ENCODE measurements around the gene IRAK2. TPM values are rescaled to one million over a fixed set of nuclear protein-coding genes. Genes with fewer than 3 reads are reported as not detected.

IRAK2 gene
- total and polyA plus RNA-seq, 2 of the 8 experiments (the other 6 are each of a cell fraction or from before 2014, with no cell fraction given), result 1.5 TPM

GRCh38 chr3:10160346-10160745 is 4.4 kb upstream of the IRAK2 start:
- Histone ChIP-seq H3K36me3 (ENCODE audit: control insufficient read depth in 2 of 4, insufficient read depth in 4 of 4, low read length in 3 of 4) (no peaks in the 10 kb centered on the region), H3K9ac (replicated peaks in 1 of 4; ENCODE audit: extremely low read depth in 1 of 4, low read depth in 3 of 4, low read length in 3 of 4) (no peak overlapping the region), H3K18ac (ENCODE audit: extremely low read depth, low read length) (no peak overlapping the region), H2BK15ac (ENCODE audit: low read length) (no peak overlapping the region), H2BK5ac (ENCODE audit: low read depth, low read length) (no peak overlapping the region), H3K4me3 (ENCODE audit: extremely low read depth in 1 of 4, insufficient read depth in 2 of 4, low read depth in 3 of 4, low read length in 4 of 4) (no peak overlapping the region), H2BK20ac (ENCODE audit: low read length) (no peak overlapping the region), H4K5ac (ENCODE audit: insufficient read length, low read depth, low read length) (no peak overlapping the region), H3K4ac (replicated peaks; ENCODE audit: insufficient read length, low read depth, low read length) (no peak overlapping the region), H3K14ac (ENCODE audit: insufficient read length) (no peak overlapping the region), H2AK5ac (ENCODE audit: low read depth, low read length) (no peak overlapping the region), H3K23ac (ENCODE audit: insufficient read length) (no peak overlapping the region), H3K27ac (ENCODE audit: low read depth, low read length) (no peak overlapping the region), H3K23me2 (ENCODE audit: low read depth, low read length) (peaks cover 6% of the 10 kb centered on the region; the same call in 1 of the 2 replicates), H2BK12ac (ENCODE audit: low read depth, low read length) (no peak overlapping the region), H3K79me2 (ENCODE audit: control insufficient read depth in 1 of 2, insufficient read depth in 2 of 2, low read length in 2 of 2) (no peaks in the 10 kb centered on the region), H4K8ac (ENCODE audit: extremely low read depth, insufficient read depth, low read length) (no peak overlapping the region), H3K4me1 (replicated peaks in 1 of 4; ENCODE audit: control insufficient read depth in 3 of 4, insufficient read depth in 4 of 4, low read length in 3 of 4) (no peaks in the 10 kb centered on the region), H4K91ac (replicated peaks; ENCODE audit: insufficient read length, low read length) (no peak overlapping the region), H2AFZ (ENCODE audit: low read length) (no peak overlapping the region), H3K27me3 (replicated peaks in 1 of 4; ENCODE audit: control insufficient read depth in 3 of 4, extremely low read depth in 1 of 4, insufficient read depth in 3 of 4, low read length in 3 of 4) (no peaks in the 10 kb centered on the region), H3K79me1 (ENCODE audit: low read depth, low read length) (no peaks in the 10 kb centered on the region), H4K20me1 (replicated peaks in 1 of 2; ENCODE audit: control insufficient read depth in 1 of 2, insufficient read depth in 2 of 2, low read length in 2 of 2) (no peaks in the 10 kb centered on the region), H2BK120ac (replicated peaks; ENCODE audit: low read depth, low read length) (no peak overlapping the region), H3K9me3 (ENCODE audit: insufficient read depth in 2 of 2, low read depth in 1 of 2, low read length in 1 of 2) (no peaks in the 10 kb centered on the region), H3K56ac (replicated peaks; ENCODE audit: insufficient read length, low read depth, low read length) (no peak overlapping the region), H3K4me2 (ENCODE audit: insufficient read depth in 1 of 2, low read depth in 2 of 2, low read length in 2 of 2) (no peak overlapping the region)
- no peak for FAIRE-seq
- no peak for DNase-seq (ENCODE audit: low read depth in 1 of 2, low spot score in 2 of 2)
- POLR2A ChIA-PET (ENCODE audit: partially characterized antibody), result interaction anchor here (0.9 to 2.0 kb wide), 4 partner anchors 9 to 35 kb away, joined by 3 to 8 read pairs (median 4); partner anchors contain the start of gene VHL
- CTCF ChIA-PET (ENCODE audit: partially characterized antibody), result interaction anchor here (0.6 to 1.9 kb wide), 7 partner anchors 11 to 133 kb away, joined by 3 to 6 read pairs (median 3); partner anchors contain the start of gene VHL
- 92% methylated on average over 1 of the region's 1 CpG; no CpG with 5 or more reads in 1 of the 2 experiments for WGBS, 2 experiments (ENCODE audit: extremely low coverage in 1 of 2, insufficient coverage in 1 of 2, insufficient read length in 1 of 2, insufficient replicate concordance in 2 of 2, low coverage in 1 of 2, low lambda C conversion rate in 2 of 2, missing lambda C conversion rate in 1 of 2)
- TF ChIP-seq JUND (IDR thresholded peaks at IDR 0.05; ENCODE audit: low read length), result no peak
- no peak for TF ChIP-seq KDM5A (IDR thresholded peaks at IDR 0.05; ENCODE audit: low read length)
- no peak for TF ChIP-seq HDAC6 (IDR thresholded peaks at IDR 0.05; ENCODE audit: low read depth, low read length)
- TF ChIP-seq CBX5 (IDR thresholded peaks at IDR 0.05; ENCODE audit: low read depth, low read length), result no peak
- TF ChIP-seq RBBP5 (IDR thresholded peaks at IDR 0.05; ENCODE audit: borderline replicate concordance, low read depth, low read length), result no peak
- TF ChIP-seq PHF8 (conservative IDR thresholded peaks at IDR 0.05; ENCODE audit: low read depth, low read length), result no peak
- TF ChIP-seq SP1 (IDR thresholded peaks at IDR 0.05; ENCODE audit: low read depth, low read length), result no peak
- no peak for TF ChIP-seq RFX5 (IDR thresholded peaks at IDR 0.05; ENCODE audit: borderline replicate concordance, low read depth, low read length)
- TF ChIP-seq CBX8 (IDR thresholded peaks at IDR 0.05; ENCODE audit: borderline replicate concordance, low read depth, low read length), result no peak
- no peak for TF ChIP-seq EGR1 (IDR thresholded peaks at IDR 0.05; ENCODE audit: borderline replicate concordance, low read depth, low read length)
- TF ChIP-seq POLR2AphosphoS5 (IDR thresholded peaks at IDR 0.05; ENCODE audit: low read depth, low read length), result no peak
- TF ChIP-seq, protein P1, sequence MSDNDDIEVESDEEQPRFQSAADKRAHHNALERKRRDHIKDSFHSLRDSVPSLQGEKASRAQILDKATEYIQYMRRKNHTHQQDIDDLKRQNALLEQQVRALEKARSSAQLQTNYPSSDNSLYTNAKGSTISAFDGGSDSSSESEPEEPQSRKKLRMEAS (IDR thresholded peaks at IDR 0.05), result no peak
- no peak for TF ChIP-seq SIN3A (conservative IDR thresholded peaks at IDR 0.05 in 1 of 2, IDR thresholded peaks at IDR 0.05 in 1 of 2; ENCODE audit: low read depth in 1 of 2, low read length in 2 of 2)
- TF ChIP-seq HDAC2 (IDR thresholded peaks at IDR 0.05; ENCODE audit: borderline replicate concordance in 1 of 2, low read depth in 2 of 2, low read length in 2 of 2), result no peak

All from H1 (cell line).